GM12892 (cell line): ENCODE data around the gene PHEX.

Experiments
- POLR2A ChIP-seq: IDR thresholded peaks from 2 replicates; pipeline ENCODE4 v1.6.1; 2011; ENCODE audit warnings: low read depth, low read length, control low read depth
- POLR2AphosphoS5 ChIP-seq: IDR thresholded peaks from 2 replicates; pipeline ENCODE4 v1.6.1; 2011; ENCODE audit warnings: low read depth, low read length, control low read depth
- TAF1 ChIP-seq: IDR thresholded peaks from 2 replicates; pipeline ENCODE4 v1.6.1; 2011; ENCODE audit warnings: low read depth, mild to moderate bottlenecking, control low read depth, low read length, borderline replicate concordance

DNA sequence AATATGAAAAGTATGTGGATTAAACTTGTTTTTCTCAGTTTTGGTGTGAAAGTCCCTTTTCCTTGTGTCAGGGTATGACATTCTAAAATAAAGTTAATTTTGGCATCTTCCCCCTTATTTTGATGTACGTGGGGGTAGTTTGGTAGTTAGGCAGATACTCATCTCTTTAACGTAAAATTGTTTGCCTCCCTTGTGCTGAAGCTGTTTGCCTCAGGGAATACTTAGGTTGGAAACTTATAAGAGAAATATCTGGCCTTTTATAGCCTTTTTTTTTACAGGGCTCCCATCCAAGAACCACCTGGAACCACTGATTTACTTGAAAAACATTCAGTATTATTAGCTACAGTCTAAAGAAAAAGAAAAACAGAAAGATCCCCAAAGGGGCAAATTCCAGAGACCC is 85.5 kb downstream of the PHEX start:
- TF ChIP-seq POLR2A (no peak), TAF1 (no peak), POLR2AphosphoS5 (no peak)
